ENCODE data around the gene ARHGEF18. TPM values are rescaled to one million over a fixed set of nuclear protein-coding genes. Genes with fewer than 3 reads are reported as not detected.
"Not testable (repeated sequence)": the region's sequence is repeated elsewhere in the genome, so short reads cannot be mapped to it uniquely, and the experiment has no call there.

ARHGEF18 gene
- 19.9 and 20.1 TPM in 2 replicates for total RNA-seq (2014; rRNA removed; shearing (Covaris generic))
- polyA plus RNA-seq (2015; cell fraction: cytosol; rRNA removed), result 22.7 and 29.2 TPM in 2 replicates
- polyA plus RNA-seq (2015; cell fraction: nucleus; rRNA removed), result 19.8 and 30.1 TPM in 2 replicates

DNA sequence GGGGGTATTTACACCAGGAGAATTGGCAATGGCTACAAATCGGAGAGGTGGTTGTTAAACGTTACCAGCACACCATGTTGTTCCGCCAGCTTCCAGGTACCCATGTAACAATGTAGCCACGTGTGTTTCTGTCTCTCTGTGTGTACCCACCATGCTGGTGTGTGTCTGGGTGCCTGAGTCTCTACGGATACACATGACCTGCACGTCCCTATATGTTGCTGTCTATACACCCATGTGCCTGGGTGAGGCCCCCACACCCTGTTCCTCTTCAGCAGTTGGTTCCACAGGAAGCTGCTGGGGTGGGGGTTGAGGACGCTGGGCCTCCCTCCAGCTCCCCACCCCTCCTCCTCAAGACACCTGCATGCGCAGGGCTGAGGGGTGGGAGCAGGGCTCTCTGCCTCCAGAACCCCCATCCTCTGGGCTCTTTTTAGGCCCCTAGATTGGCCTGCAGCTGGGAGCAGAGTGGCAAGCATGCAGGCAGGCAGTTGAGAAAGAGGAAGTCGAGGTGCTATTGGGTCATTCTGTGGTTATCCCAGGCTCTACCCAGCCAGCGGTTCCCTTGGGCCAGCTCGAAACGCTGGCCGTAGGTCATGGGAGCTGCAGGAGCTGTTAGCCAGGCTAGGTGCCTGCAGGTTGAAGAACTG, at the start of gene ARHGEF18:
Gene ARHGEF18, plus strand, starts transcription at position 351 of the 644 bp plus-strand sequence. CDS start 13,954 bp downstream, outside the sequence.
- no peak for DNase-seq (ENCODE audit: low read depth, low spot score)
- in situ Hi-C loops (cut with HindIII; ENCODE audit: low pct_unique_long_range_greater_than_20kb, low sequenced_read_pairs), result no loop called here

GRCh38 chr19:7301525-7301924, 47.2 kb upstream of the ARHGEF18 start:
- DNase-seq (ENCODE audit: low read depth, low spot score), result no peak

GRCh38 chr19:7303470-7303869, 45.3 kb upstream of the ARHGEF18 start:
- in situ Hi-C loops (cut with HindIII; ENCODE audit: low pct_unique_long_range_greater_than_20kb, low sequenced_read_pairs), result no loop called here
- DNase-seq (ENCODE audit: low read depth, low spot score), result no peak

More at GRCh38 chr19:7301525-7301924, 47.2 kb upstream of the ARHGEF18 start:
- in situ Hi-C loops (cut with HindIII; ENCODE audit: low pct_unique_long_range_greater_than_20kb, low sequenced_read_pairs), result no loop called here

DNA sequence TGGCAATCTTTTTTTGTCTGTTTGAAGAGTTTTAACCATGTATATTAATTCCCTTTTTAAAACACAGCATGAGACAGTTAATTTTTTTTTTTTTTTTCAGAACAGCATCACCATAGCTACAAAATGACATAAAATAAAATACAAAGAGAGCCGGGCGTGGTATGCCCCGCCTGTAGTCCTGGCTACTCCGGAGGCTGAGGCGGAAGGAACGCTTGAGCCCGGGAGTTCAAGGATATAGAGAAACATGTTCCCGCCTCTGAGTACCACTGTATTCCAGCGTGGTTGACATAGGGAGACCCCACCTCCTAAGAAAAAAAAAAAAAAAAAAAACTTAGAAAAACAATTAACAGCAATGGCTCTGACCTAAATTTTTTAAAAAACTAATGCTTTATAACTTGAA, 44.5 kb upstream of the ARHGEF18 start:
- in situ Hi-C loops (cut with HindIII; ENCODE audit: low pct_unique_long_range_greater_than_20kb, low sequenced_read_pairs), result no loop called here
- no peak for DNase-seq (ENCODE audit: low read depth, low spot score)

GRCh38 chr19:7307590-7308218, 41.0 kb upstream of the ARHGEF18 start:
- in situ Hi-C loops (cut with HindIII; ENCODE audit: low pct_unique_long_range_greater_than_20kb, low sequenced_read_pairs), result no loop called here
- DNase-seq (ENCODE audit: low read depth, low spot score), result no peak

GRCh38 chr19:7308327-7308726, 40.4 kb upstream of the ARHGEF18 start:
- DNase-seq (ENCODE audit: low read depth, low spot score); in situ Hi-C loops (cut with HindIII; ENCODE audit: low pct_unique_long_range_greater_than_20kb, low sequenced_read_pairs): not testable (repeated sequence)

- in situ Hi-C loops (cut with HindIII; ENCODE audit: low pct_unique_long_range_greater_than_20kb, low sequenced_read_pairs), result no loop called here
- DNase-seq (ENCODE audit: low read depth, low spot score), result no peak
Observed at GRCh38 chr19:7311911-7312310, 36.8 kb upstream of the ARHGEF18 start.

DNA sequence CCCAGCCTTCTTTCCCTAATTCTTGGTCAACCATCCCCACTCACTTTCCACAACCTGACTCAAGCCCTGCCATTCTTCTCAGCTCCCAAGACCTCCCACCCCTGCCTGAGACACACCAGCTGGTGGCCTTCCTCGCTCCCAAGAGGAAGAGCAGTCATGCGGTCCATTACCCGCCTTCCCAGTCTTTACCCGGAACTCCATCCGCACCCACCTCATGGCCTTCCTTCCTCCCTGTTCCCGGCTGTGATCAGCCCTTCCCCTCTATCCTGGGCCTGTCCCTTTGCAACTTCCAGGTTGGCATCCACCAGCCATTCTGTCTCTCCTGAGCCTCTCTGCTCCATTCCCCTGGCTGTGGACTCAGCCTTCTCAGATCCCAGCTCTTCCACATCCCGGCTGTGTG, 35.9 kb upstream of the ARHGEF18 start:
- in situ Hi-C loops (cut with HindIII; ENCODE audit: low pct_unique_long_range_greater_than_20kb, low sequenced_read_pairs), result no loop called here

DNA sequence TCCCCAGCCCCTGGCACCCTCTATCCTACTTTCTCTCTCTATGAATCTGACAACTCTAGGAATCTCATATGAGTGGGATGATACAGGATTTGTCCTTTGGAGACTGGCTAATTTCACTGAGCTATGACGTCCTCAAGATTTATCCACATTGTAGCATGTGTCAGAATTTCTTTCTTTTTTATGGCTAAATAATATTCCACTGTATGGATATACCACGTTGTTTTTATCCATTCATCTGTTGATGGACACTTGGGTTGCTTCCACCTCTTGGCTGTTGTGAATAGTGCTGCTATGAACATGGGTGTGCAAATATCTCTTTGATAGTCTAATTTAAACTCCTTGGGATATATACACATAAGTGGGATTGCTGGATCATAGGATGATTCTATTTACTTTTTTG, 30.6 kb upstream of the ARHGEF18 start:
- in situ Hi-C loops (cut with HindIII; ENCODE audit: low pct_unique_long_range_greater_than_20kb, low sequenced_read_pairs), result no loop called here
- DNase-seq (ENCODE audit: low read depth, low spot score), result no peak

More for the DNA sequence above, 35.9 kb upstream of the ARHGEF18 start:
- no peak for DNase-seq (ENCODE audit: low read depth, low spot score)

GRCh38 chr19:7326105-7326877, 22.4 kb upstream of the ARHGEF18 start:
- in situ Hi-C loops (cut with HindIII; ENCODE audit: low pct_unique_long_range_greater_than_20kb, low sequenced_read_pairs), result no loop called here
- DNase-seq (ENCODE audit: low read depth, low spot score), result peak; percentile 27

DNA sequence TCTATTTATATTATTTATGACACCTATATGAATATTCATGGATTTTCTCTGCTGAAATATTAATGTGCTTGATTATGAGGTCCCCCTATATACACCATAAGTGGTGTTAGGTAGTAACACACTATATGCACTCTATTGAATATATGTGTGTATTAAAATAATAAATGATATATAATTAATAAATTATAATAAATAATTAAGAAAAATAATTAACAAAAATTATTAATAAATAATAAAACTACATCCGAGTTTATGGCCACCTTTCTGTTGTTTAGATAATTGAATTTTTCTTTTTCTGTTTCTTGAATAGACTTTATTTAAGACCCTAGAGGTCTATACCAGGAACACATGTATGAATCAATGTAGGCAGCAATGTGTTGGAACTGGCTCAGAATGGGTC, 20.9 kb upstream of the ARHGEF18 start:
- in situ Hi-C loops (cut with HindIII; ENCODE audit: low pct_unique_long_range_greater_than_20kb, low sequenced_read_pairs), result no loop called here
- DNase-seq (ENCODE audit: low read depth, low spot score), result no peak

DNA sequence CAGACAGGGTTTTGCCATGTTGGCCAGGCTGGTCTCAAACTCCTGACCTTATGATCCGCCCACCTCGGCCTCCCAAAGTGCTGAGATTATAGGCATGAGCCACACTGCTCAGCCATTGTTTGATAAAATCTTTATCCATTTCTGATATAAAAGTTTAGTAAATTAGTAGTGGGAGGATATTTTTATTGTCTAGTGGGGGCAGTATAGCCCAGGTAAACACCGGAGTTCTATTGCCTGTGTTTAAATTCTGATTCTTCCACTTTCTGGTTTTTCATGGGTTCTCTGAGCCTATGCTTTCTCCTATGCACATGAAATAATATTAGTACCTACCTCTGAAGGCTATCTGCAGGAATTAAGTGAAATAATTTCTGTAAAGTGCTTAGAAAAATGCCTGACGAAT, 20.1 kb upstream of the ARHGEF18 start:
- in situ Hi-C loops (cut with HindIII; ENCODE audit: low pct_unique_long_range_greater_than_20kb, low sequenced_read_pairs), result no loop called here
- DNase-seq (ENCODE audit: low read depth, low spot score), result no peak

- in situ Hi-C loops (cut with HindIII; ENCODE audit: low pct_unique_long_range_greater_than_20kb, low sequenced_read_pairs), result no loop called here
- no peak for DNase-seq (ENCODE audit: low read depth, low spot score)
Observed at GRCh38 chr19:7331446-7331845, 17.3 kb upstream of the ARHGEF18 start.

DNA sequence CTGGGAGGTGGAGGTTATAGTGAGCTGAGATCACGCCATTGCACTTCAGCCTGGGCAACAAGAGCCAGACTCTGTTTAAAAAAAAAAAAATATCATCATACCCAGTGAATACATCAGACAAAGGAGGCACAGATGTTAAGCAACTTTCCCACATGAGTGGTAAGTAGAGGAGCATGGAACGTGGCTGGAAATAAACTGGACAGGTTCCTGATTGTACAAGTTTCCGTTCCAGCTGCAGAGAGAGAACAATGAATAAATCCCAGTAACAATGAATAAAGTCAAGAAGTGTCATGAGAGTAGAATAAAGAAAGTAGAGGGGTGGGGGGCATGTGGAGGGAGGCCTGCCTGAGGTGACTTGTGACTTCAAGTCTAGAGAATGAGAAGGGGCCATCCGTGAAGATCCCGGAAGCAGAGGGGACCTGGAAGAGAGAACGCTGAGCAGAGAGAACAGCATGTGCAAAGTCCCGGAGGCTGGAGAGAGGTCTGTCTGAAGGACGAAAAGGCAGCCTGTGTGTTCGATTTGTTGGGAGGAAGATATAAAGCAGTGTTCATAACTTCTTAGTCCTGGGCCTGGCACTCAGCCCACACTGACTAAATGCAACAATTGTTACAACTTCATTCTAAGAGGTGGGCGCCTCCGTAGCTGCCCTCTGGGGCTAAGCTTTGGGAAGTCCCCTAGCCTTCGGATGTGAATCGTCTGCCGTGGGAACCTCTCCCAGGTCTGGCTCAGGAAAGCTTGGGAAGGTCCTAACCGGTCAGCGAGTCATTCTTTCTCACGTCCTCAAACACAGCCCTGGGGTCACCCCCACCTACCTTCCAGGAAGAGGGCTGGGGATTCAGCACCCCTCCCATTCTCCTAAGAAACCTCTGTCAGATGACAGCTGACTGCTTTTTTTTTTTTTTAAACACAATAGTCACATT, 15.3 kb upstream of the ARHGEF18 start:
- in situ Hi-C loops (cut with HindIII; ENCODE audit: low pct_unique_long_range_greater_than_20kb, low sequenced_read_pairs), result no loop called here
- DNase-seq (ENCODE audit: low read depth, low spot score), result peak; percentile 89

DNA sequence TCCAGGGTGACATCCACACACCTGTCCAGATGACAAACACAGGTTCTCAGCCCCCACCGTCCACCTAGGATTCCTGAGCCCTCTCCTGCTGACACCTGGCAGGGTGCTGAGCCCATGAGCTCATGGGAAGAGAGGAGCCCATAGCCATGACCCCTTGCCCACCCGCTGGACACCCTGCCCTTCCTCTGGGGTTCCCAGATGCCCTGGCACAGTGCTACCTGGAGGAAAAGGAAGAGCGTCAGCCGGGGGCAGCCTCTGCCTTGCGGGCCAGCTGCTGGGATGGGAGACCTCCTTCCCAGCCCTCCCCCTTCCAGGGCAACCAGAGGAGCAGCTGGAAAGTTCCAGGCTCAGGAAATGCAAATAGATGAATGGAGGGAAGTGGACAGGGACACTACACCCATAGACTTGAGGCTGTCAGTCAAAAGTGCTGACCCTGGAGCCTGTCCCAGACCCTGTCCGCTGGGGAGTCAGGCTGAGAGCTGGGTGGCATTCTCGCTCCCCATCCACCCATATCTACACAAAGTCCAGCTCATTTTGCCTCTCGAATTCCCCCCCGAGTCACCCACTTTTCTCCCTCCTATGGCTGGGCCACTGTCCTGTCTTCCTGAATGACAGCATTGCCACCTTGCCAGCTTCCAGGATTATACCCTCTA, 12.3 kb upstream of the ARHGEF18 start:
- in situ Hi-C loops (cut with HindIII; ENCODE audit: low pct_unique_long_range_greater_than_20kb, low sequenced_read_pairs), result no loop called here
- DNase-seq (ENCODE audit: low read depth, low spot score), result no peak

GRCh38 chr19:7337380-7338194, 11.2 kb upstream of the ARHGEF18 start:
- in situ Hi-C loops (cut with HindIII; ENCODE audit: low pct_unique_long_range_greater_than_20kb, low sequenced_read_pairs), result no loop called here
- DNase-seq (ENCODE audit: low read depth, low spot score), result no peak

Data from SK-MEL-5 (cell line).